ENCODE measurements around the gene SH2D3A. TPM values are rescaled to one million over a fixed set of nuclear protein-coding genes. Genes with fewer than 3 reads are reported as not detected.
"Not testable (repeated sequence)": the region's sequence is repeated elsewhere in the genome, so short reads cannot be mapped to it uniquely, and the experiment has no call there.

The SH2D3A gene
- total RNA-seq, 2 donors from 2014 or later, result 34.2 to 44.3 TPM

DNA sequence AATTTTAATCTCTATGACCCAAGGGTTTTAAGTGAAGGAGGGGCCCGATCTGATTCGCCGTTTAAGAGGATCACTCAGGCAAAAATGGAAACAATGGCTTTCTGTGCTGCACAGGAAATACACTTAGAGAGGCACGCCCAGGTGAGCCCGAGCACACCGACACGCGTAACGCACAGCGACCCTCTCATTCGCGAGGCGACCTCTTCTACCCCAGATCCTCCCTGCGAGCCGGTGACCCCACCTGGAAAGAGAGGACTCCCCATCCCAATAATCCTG is 216 bp downstream of the SH2D3A start:
- Histone ChIP-seq H3K4me1 (no peaks in the 10 kb centered on the region), H3K9ac (ENCODE audit: low read depth in 2 of 2, low read length in 2 of 2) (peak overlapping the region; percentile 82 to 98), H3K27me3 (no peaks in the 10 kb centered on the region), H3K4me3 (peak overlapping the region; percentile 37), H3K9me3 (no peaks in the 10 kb centered on the region), H3K36me3 (no peaks in the 10 kb centered on the region), H3K27ac (peak overlapping the region; percentile 82)
- TF ChIP-seq, protein P1, sequence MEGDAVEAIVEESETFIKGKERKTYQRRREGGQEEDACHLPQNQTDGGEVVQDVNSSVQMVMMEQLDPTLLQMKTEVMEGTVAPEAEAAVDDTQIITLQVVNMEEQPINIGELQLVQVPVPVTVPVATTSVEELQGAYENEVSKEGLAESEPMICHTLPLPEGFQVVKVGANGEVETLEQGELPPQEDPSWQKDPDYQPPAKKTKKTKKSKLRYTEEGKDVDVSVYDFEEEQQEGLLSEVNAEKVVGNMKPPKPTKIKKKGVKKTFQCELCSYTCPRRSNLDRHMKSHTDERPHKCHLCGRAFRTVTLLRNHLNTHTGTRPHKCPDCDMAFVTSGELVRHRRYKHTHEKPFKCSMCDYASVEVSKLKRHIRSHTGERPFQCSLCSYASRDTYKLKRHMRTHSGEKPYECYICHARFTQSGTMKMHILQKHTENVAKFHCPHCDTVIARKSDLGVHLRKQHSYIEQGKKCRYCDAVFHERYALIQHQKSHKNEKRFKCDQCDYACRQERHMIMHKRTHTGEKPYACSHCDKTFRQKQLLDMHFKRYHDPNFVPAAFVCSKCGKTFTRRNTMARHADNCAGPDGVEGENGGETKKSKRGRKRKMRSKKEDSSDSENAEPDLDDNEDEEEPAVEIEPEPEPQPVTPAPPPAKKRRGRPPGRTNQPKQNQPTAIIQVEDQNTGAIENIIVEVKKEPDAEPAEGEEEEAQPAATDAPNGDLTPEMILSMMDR (IDR thresholded peaks at IDR 0.05), result no peak
- intact Hi-C loops (cut with DNase I), result no loop called here
- DNase-seq, result peak; percentile 73

DNA sequence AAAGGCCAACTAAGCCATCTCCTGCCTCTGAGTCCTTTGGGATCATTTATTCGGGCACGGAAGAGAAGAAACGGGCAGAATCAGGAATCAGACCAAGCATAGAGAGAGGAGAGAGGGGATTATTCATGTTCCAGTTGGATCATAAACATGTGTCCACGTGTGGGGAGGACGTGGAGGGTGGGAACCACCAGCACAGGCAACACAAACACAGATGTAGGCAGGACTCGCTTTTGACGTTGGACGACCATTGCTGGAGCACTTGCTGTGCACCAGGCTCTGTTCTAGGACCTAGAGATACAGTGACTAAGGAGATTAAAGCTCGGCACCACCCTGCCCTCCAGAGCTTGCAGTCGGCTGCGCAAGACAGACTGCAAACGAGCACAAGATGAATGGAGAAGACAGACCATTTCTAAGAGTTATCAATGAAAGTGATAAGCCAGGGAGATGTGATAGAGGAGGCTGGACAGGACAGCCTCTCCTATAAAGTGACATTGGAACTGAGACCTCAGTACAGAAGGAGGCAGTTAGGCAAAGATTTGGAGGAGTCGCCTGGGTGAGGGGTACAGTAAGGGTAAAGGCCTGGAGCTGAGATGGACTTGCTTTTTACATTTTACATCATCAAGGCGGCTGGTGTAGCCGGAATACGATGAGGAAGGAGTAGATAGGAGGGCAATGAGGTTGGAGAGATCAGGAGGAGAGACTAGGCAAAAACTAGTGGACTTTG is 716 bp downstream of the SH2D3A start:
- Histone ChIP-seq H3K9ac (ENCODE audit: low read depth in 2 of 2, low read length in 2 of 2) (peak overlapping the region; percentile 60 to 98), H3K36me3 (no peaks in the 10 kb centered on the region), H3K9me3 (no peaks in the 10 kb centered on the region), H3K27me3 (no peaks in the 10 kb centered on the region), H3K4me1 (no peaks in the 10 kb centered on the region), H3K27ac (peak overlapping the region; percentile 82), H3K4me3 (peak overlapping the region; percentile 37)
- TF ChIP-seq, protein P1 (IDR thresholded peaks at IDR 0.05), result no peak
- intact Hi-C loops (cut with DNase I), result no loop called here
- DNase-seq, result no peak

DNA sequence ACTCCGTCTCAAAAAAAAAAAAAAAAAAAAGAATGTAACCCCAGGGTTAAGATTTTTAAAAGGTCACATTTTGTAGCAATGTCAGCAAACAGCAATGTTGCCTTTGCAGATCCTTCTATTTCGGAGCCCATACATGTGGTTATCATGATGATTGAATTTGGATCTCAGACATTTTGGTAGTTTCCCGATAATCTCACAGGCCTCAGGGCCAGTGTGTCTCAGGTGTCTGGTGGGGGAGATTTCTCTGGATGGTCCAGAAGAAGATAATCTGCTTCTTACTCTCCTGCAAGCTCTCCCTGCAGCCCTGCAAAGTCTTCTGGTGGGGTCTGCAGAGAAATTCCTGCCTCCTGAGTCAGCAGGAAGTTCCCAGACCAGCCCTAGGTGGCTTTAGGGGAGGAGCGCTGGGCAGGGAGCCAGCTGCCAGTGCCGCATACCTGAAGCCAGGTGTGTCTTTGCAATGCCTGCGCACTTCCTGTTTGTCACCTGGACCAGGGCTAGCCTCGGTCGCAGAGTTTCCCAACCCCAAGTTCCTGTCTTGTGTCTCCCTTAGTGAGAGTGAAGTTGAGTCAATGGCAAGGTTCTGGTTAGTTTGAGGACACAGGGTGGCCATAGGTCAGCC is 1.4 kb downstream of the SH2D3A start:
- Histone ChIP-seq H3K9ac (ENCODE audit: low read depth in 2 of 2, low read length in 2 of 2) (peak overlapping the region; percentile 60 to 98), H3K4me3 (peak overlapping the region; percentile 37)
- intact Hi-C loops (cut with DNase I), result no loop called here

DNA sequence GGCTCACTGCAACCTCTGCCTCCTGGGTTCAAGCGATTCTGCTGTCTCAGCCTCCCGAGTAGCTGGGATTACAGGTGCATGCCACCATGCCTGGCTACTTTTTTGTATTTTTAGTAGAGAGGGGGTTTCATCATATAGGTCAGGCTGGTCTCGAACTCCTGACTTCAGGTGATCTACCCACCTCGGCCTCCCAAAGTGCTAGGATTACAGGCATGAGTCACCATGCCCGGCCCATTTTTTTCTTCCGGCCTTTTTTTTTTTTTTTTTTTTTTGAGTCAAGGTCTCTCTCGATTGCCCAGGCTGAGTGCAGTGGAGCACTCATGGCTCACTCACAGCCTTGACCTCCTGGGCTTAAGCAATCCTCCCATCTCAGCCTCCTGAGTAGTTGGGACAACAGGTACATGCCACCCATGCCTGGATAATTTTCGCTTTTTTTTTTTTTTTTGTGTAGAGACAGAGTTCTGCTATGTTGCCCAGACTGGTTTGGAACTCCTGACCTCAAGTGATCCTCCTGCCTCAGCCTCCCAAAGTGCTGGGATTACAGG is 4.9 kb downstream of the SH2D3A start:
- H3K36me3 ChIP-seq; H3K27ac ChIP-seq; intact Hi-C loops (cut with DNase I): not testable (repeated sequence)

More for the DNA sequence above, 1.4 kb downstream of the SH2D3A start:
- no peaks in the 10 kb centered on the region for H3K36me3 ChIP-seq
- no peaks in the 10 kb centered on the region for H3K9me3 ChIP-seq
- TF ChIP-seq, protein P1 (IDR thresholded peaks at IDR 0.05), result no peak
- DNase-seq, result peak; percentile 94
- peak overlapping the region; percentile 82 for H3K27ac ChIP-seq
- no peaks in the 10 kb centered on the region for H3K27me3 ChIP-seq
- no peaks in the 10 kb centered on the region for H3K4me1 ChIP-seq

DNA sequence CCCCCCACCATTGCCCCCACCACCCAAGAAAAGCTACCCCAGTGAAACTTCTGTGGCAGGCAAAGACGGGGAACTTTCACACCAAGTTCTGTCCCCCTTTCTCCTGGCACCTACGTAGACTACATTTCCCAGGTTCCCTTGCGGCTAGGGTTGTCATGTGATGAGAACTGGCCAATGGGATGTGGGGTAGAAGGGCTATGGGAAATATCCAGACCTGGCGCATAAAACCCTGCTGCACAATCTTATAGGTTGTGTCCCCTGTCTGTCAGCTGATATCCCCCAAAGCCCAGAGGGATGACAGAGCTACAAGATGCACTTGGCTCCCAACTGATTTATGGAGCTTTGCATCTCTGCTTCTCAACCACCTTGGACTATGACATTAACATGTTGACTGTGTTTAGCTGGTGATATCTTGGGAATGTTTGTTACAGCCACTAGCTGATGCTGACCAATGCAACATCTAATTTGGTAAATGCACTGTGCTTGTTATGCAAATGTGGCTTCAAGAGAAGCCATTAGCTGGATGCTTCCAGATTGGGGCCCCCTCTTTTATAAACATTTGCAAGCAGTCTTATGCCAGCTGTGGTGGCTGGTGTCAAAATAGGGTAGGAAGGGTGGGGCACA is 6.1 kb downstream of the SH2D3A start:
- no peak for DNase-seq
- H3K4me1 ChIP-seq, result no peaks in the 10 kb centered on the region
- no peaks in the 10 kb centered on the region for H3K27me3 ChIP-seq
- H3K9me3 ChIP-seq, result no peaks in the 10 kb centered on the region
- TF ChIP-seq, protein P1 (IDR thresholded peaks at IDR 0.05), result no peak
- no peak overlapping the region for H3K27ac ChIP-seq
- H3K9ac ChIP-seq (ENCODE audit: low read depth in 2 of 2, low read length in 2 of 2), result no peak overlapping the region
- H3K4me3 ChIP-seq, result no peak overlapping the region
- intact Hi-C loops (cut with DNase I), result no loop called here
- no peaks in the 10 kb centered on the region for H3K36me3 ChIP-seq

More for the DNA sequence above, 4.9 kb downstream of the SH2D3A start:
- not testable (repeated sequence) for H3K27me3 ChIP-seq; DNase-seq; H3K4me3 ChIP-seq; H3K9ac ChIP-seq (ENCODE audit: low read depth in 2 of 2, low read length in 2 of 2); H3K4me1 ChIP-seq; H3K9me3 ChIP-seq
